Vagina (tissue), 2 donors: ENCODE measurements around the gene TMCC2. TPM values are rescaled to one million over a fixed set of nuclear protein-coding genes. Genes with fewer than 3 reads are reported as not detected.

Source experiments
- DNase-seq, 2 donors: peaks; one replicate each; pipeline ENCODE4 v3.0.0-alpha.2; 2017; ENCODE audit errors: extremely low spot score in 2 of 2
- H3K27ac ChIP-seq: fragments of 200-600 bp; sonication (generic); one replicate; pipeline ENCODE4 v1.5.1; 2019
- H3K27me3 ChIP-seq: fragments of 200-600 bp; sonication (generic); one replicate; pipeline ENCODE4 v1.5.1; 2019
- H3K36me3 ChIP-seq, 2 donors: fragments of 200-600 bp; sonication (generic); one replicate each; pipeline ENCODE4 v1.5.1; 2017 to 2019
- H3K4me1 ChIP-seq: fragments of 200-600 bp; sonication (generic); one replicate; pipeline ENCODE4 v1.5.1; 2019
- H3K4me3 ChIP-seq, 2 donors: fragments of 200-600 bp; sonication (generic); 1 replicate in 1 of 2; 2 replicates in 1 of 2; pipeline ENCODE4 v1.5.1; 2016 to 2019
- H3K9me3 ChIP-seq: fragments of 200-600 bp; sonication (generic); one replicate; pipeline ENCODE4 v1.5.1; 2019
- POLR2A ChIP-seq, 2 donors: fragments of 450-650 bp; IDR thresholded peaks; one replicate each; pipeline ENCODE4 v1.6.1; 2017; ENCODE audit warnings: antibody characterized with exemption in 2 of 2, mild to moderate bottlenecking in 2 of 2, moderate library complexity in 2 of 2
- POLR2AphosphoS5 ChIP-seq, 2 donors: sonication (generic); formaldehyde crosslinking; IDR thresholded peaks; one replicate each; pipeline ENCODE4 v1.9.0; 2017; ENCODE audit warnings: antibody characterized with exemption in 2 of 2, mild to moderate bottlenecking in 2 of 2, low read depth in 1 of 2; ENCODE audit not compliant: insufficient read depth in 1 of 2
- intact Hi-C: fragments of 100-400 bp; cut with DNase I; formaldehyde crosslinking; loops from one replicate; pipeline ENCODE4 v1.15.1; 2023
- total RNA-seq: library from RNA; depleted of rRNA; stranded (reverse); fragments of >200 nt; gene quantifications from one replicate; pipeline ENCODE4 v1.2.3, GENCODE V29; 2016
- TF ChIP-seq, protein P1 (sequence below), 3 experiments: fragments of 450-650 bp in 2 of 3; fragments of 200-600 bp in 1 of 3; sonication (generic) in 1 of 3; IDR thresholded peaks; one replicate each; pipeline ENCODE4 v1.5.1; 2017 to 2019; ENCODE audit warnings: antibody characterized with exemption in 3 of 3, mild to moderate bottlenecking in 2 of 3, moderate library complexity in 2 of 3

The TMCC2 gene
- total RNA-seq, 1 donor from 2014 or later: 4.9 TPM

DNA sequence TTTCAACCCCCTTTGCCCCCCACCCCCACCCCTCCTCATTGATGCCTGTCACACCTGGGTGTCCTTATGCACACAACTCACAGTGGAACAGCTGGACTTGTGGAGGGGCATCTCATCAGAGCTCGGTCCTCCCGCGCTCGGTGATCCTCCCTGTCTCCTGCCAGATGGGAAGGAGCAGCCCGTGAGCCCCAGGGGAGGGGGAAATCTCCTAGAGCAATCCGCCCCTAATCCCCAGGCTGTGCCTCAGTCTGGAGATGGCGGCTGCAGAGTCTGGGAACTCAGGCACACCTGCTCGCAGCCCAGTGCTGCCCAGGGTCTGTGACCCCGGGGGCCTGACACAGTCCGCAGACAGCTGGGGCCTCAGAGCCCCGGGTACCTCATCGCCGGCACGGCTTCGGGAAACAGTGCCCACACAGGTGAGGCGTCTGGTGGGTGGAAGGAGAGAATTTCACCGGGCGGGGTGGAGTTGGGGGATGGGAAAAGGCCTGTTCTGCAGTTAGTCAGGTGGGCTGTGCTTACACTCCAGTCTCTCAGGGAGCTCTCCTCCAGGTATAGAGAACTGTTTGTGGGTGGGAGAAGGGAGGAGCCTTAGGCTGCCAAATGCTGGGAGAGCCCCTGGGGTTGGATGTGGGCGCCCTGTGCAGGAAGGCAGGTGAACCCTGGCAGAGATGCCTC lies 29.3 kb downstream of the TMCC2 start:
- Histone ChIP-seq H3K4me1 (peaks cover 17% of the 10 kb centered on the region), H3K36me3 (no peaks in the 10 kb centered on the region), H3K27me3 (no peaks in the 10 kb centered on the region), H3K27ac (no peak overlapping the region), H3K4me3 (no peak overlapping the region), H3K9me3 (no peaks in the 10 kb centered on the region)
- intact Hi-C loops: loop anchor here (10.0 kb wide), 2 partner anchors 142 to 282 kb away; no protein-coding TSS in a partner anchor
- TF ChIP-seq POLR2AphosphoS5 (IDR thresholded peaks at IDR 0.05; ENCODE audit: insufficient read depth in 1 of 2, low read depth in 1 of 2) (no peak), POLR2A (IDR thresholded peaks at IDR 0.05) (no peak)
- TF ChIP-seq, protein P1, sequence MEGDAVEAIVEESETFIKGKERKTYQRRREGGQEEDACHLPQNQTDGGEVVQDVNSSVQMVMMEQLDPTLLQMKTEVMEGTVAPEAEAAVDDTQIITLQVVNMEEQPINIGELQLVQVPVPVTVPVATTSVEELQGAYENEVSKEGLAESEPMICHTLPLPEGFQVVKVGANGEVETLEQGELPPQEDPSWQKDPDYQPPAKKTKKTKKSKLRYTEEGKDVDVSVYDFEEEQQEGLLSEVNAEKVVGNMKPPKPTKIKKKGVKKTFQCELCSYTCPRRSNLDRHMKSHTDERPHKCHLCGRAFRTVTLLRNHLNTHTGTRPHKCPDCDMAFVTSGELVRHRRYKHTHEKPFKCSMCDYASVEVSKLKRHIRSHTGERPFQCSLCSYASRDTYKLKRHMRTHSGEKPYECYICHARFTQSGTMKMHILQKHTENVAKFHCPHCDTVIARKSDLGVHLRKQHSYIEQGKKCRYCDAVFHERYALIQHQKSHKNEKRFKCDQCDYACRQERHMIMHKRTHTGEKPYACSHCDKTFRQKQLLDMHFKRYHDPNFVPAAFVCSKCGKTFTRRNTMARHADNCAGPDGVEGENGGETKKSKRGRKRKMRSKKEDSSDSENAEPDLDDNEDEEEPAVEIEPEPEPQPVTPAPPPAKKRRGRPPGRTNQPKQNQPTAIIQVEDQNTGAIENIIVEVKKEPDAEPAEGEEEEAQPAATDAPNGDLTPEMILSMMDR (IDR thresholded peaks at IDR 0.05): no peak
- no peak for DNase-seq

DNA sequence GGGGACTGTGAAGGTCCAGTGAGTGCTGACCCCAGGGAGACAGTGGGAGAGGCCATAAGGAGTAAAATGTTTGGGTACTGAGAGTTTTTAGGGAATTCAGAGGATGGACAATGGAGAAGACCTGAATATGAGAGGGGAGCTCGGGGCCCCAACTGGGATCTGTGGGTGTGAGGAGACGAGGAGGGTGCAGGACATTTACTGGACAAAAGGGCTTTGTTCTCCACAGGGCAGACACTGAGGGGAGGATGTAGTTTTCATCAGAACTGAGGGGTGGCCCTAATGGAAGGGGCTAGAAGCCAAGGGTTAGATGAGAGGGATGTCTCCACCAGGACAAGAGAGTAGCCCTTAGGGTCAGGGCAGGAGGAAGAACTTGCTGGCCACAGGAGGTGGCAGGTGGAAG lies 30.0 kb downstream of the TMCC2 start:
- intact Hi-C loops: loop anchor here (10.0 kb wide), 2 partner anchors 143 to 283 kb away; no protein-coding TSS in a partner anchor
- TF ChIP-seq POLR2A (IDR thresholded peaks at IDR 0.05) (no peak), POLR2AphosphoS5 (IDR thresholded peaks at IDR 0.05; ENCODE audit: insufficient read depth in 1 of 2, low read depth in 1 of 2) (no peak)
- TF ChIP-seq, protein P1 (IDR thresholded peaks at IDR 0.05): no peak
- Histone ChIP-seq H3K27ac (no peak overlapping the region), H3K4me3 (no peak overlapping the region), H3K4me1 (peaks cover 24% of the 10 kb centered on the region), H3K36me3 (no peaks in the 10 kb centered on the region), H3K27me3 (no peaks in the 10 kb centered on the region), H3K9me3 (no peaks in the 10 kb centered on the region)
- DNase-seq: no peak

DNA sequence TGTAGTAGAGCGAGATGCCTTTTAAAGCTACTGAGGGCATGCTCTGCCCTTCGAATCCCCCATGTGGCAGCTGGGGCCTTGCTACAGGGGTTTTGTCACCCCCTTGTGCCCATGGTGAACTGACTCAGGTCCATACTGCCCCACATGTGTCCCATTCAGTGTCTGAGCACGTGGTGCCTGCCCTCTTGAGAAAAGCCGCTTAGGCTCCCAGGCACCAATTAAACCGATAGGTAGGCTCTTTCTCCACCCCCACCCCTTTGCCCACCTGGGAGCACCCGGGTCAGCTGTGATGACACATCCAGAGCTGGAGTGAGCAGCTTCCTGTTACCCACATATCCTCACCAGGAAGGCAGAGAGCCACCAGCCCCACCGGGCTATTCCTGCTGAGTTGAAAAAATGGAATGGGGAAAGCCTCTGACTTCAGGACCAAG lies 30.5 kb downstream of the TMCC2 start:
- TF ChIP-seq, protein P1 (IDR thresholded peaks at IDR 0.05): no peak
- TF ChIP-seq POLR2AphosphoS5 (IDR thresholded peaks at IDR 0.05; ENCODE audit: insufficient read depth in 1 of 2, low read depth in 1 of 2) (no peak), POLR2A (IDR thresholded peaks at IDR 0.05) (no peak)
- Histone ChIP-seq H3K4me1 (peaks cover 26% of the 10 kb centered on the region), H3K27ac (peak overlapping the region; percentile 13), H3K9me3 (no peaks in the 10 kb centered on the region), H3K27me3 (no peaks in the 10 kb centered on the region), H3K4me3 (no peak overlapping the region), H3K36me3 (no peaks in the 10 kb centered on the region)
- intact Hi-C loops: loop anchor here (10.0 kb wide), 2 partner anchors 143 to 283 kb away; no protein-coding TSS in a partner anchor
- DNase-seq: no peak

DNA sequence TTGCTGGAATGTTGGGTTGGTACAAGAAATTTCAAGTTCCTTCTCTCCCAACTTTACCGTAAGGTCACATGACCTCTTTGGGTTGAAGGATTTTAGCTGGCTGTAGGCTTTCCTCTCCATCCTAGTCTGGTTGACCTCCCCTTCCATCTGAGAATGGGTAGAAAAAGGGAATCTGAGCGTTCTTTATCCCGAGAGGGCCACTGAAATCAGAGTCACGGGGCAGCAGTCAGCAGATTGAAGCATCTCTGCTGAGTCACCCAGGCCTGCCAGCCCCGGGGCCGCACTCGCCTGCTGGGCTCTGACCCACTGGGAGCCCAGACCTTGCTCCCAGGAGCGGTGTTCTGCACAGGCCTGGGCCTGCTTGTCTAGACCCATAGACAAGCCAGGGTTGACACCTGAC lies 31.0 kb downstream of the TMCC2 start:
- Histone ChIP-seq H3K36me3 (no peaks in the 10 kb centered on the region), H3K4me1 (peaks cover 26% of the 10 kb centered on the region), H3K27me3 (no peaks in the 10 kb centered on the region), H3K9me3 (no peaks in the 10 kb centered on the region), H3K4me3 (no peak overlapping the region), H3K27ac (peak overlapping the region; percentile 13)
- no peak for TF ChIP-seq POLR2AphosphoS5 (IDR thresholded peaks at IDR 0.05; ENCODE audit: insufficient read depth in 1 of 2, low read depth in 1 of 2)
- TF ChIP-seq, protein P1 (IDR thresholded peaks at IDR 0.05): no peak
- no peak for TF ChIP-seq POLR2A (IDR thresholded peaks at IDR 0.05)
- intact Hi-C loops: loop anchor here (10.0 kb wide), 2 partner anchors 144 to 284 kb away; no protein-coding TSS in a partner anchor
- no peak for DNase-seq

DNA sequence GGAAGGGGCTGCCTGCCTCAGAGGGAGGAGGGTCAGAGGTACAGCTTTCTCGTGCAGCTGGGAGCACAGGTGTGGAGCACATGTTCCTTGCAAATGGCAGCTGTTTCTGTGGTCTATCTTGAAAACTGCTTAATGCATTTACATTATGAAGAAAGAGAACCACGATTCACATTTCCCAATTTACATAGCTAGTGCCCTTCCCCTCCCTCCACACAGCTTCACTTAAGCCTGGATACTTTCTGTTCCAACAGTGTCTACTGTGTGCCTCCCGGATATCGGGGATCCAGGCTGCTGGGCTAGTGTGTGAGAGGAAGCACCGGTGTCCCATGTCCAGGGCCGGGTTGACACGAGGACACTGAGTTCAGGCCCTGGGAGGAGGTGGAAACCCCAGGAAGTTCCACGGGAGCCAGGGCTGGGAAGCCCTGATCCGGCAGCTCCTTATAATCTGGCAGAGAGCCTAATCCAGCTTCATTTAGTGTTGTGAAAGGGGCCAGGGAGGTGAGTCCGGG lies 31.6 kb downstream of the TMCC2 start:
- no peaks in the 10 kb centered on the region for H3K9me3 ChIP-seq
- no peaks in the 10 kb centered on the region for H3K27me3 ChIP-seq
- intact Hi-C loops: loop anchor here (10.0 kb wide), 2 partner anchors 145 to 285 kb away; no protein-coding TSS in a partner anchor
- no peak for TF ChIP-seq POLR2AphosphoS5 (IDR thresholded peaks at IDR 0.05; ENCODE audit: insufficient read depth in 1 of 2, low read depth in 1 of 2)
- TF ChIP-seq POLR2A (IDR thresholded peaks at IDR 0.05): no peak
- TF ChIP-seq, protein P1 (IDR thresholded peaks at IDR 0.05): no peak
- no peak for DNase-seq
- H3K4me3 ChIP-seq: no peak overlapping the region
- H3K27ac ChIP-seq: no peak overlapping the region
- H3K36me3 ChIP-seq: no peaks in the 10 kb centered on the region
- peaks cover 26% of the 10 kb centered on the region for H3K4me1 ChIP-seq
